ENCODE data around the gene GNAS-AS1. TPM values are rescaled to one million over a fixed set of nuclear protein-coding genes. Genes with fewer than 3 reads are reported as not detected.
"Not testable (repeated sequence)": the region's sequence is repeated elsewhere in the genome, so short reads cannot be mapped to it uniquely, and the experiment has no call there.

The GNAS-AS1 gene
- total RNA-seq, 2 experiments from 2014 or later: 1.7 to 2.0 TPM

DNA sequence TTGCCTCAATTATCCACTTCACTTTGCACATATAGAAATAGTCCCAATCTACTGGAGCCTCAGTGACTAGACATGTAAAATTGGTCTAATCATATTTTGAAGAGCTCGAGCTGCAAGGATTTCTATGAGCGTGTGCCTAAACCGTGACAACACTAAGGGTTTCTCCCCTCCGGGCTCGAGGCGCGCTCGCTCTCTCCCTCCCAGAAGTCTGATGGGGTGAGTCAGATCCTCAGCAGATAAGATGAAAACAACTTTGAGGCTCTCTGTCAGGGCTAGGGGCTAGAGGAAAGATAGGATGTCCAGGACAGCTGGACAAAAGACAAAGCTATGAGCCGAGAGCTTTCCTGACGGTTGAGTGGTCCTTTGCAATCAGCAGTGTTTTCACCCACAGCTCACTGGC, 16.8 kb downstream of the GNAS-AS1 start:
- POLR2A ChIA-PET: no interaction called here
- Mint-ChIP-seq H3K4me3 (no peak overlapping the region), H3K27me3 (peaks cover 12% of the 10 kb centered on the region), H3K36me3 (ENCODE audit: low read depth) (peaks cover 3% of the 10 kb centered on the region), H3K27ac (no peak overlapping the region), H3K4me1 (ENCODE audit: low read depth) (peaks cover 12% of the 10 kb centered on the region), H3K9me3 (peaks cover 2% of the 10 kb centered on the region)
- TF ChIP-seq, protein P1, sequence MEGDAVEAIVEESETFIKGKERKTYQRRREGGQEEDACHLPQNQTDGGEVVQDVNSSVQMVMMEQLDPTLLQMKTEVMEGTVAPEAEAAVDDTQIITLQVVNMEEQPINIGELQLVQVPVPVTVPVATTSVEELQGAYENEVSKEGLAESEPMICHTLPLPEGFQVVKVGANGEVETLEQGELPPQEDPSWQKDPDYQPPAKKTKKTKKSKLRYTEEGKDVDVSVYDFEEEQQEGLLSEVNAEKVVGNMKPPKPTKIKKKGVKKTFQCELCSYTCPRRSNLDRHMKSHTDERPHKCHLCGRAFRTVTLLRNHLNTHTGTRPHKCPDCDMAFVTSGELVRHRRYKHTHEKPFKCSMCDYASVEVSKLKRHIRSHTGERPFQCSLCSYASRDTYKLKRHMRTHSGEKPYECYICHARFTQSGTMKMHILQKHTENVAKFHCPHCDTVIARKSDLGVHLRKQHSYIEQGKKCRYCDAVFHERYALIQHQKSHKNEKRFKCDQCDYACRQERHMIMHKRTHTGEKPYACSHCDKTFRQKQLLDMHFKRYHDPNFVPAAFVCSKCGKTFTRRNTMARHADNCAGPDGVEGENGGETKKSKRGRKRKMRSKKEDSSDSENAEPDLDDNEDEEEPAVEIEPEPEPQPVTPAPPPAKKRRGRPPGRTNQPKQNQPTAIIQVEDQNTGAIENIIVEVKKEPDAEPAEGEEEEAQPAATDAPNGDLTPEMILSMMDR (IDR thresholded peaks at IDR 0.05): no peak
- ATAC-seq: no peak
- CTCF ChIA-PET: interaction anchor here (1.0 kb wide), 1 partner anchor 353 kb away, joined by 3 read pairs; no protein-coding TSS in a partner anchor
- DNase-seq: no peak
- intact Hi-C loops (cut with micrococcal nuclease): loop anchor here (10.0 kb wide), 1 partner anchor 349 kb away; no protein-coding TSS in a partner anchor

DNA sequence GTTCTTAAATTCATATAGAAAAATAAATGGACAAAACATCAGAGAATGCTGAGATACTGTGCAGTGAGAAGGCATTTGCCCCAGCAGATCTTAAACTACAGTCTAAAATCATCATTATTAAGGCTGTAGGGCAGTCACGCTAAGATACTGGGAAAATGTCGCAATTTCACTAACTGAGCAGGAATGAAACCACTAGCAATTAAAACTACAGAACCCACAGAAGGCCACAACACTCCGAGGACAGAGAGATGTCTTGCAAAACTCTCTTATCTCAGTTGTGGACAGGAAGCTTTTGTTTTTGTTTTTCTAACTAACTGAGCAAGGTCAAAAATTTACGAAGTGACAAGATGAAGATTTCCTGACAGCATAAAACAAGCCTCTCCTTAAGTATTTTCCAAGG, 18.2 kb downstream of the GNAS-AS1 start:
- Mint-ChIP-seq H3K36me3 (ENCODE audit: low read depth) (peaks cover 3% of the 10 kb centered on the region), H3K27me3 (peaks cover 12% of the 10 kb centered on the region), H3K9me3 (peaks cover 2% of the 10 kb centered on the region), H3K27ac (no peak overlapping the region), H3K4me3 (no peak overlapping the region), H3K4me1 (ENCODE audit: low read depth) (peaks cover 10% of the 10 kb centered on the region)
- TF ChIP-seq, protein P1 (IDR thresholded peaks at IDR 0.05): no peak
- ChIA-PET CTCF (no interaction called here), POLR2A (no interaction called here)
- intact Hi-C loops (cut with micrococcal nuclease): loop anchor here (10.0 kb wide), 1 partner anchor 348 kb away; no protein-coding TSS in a partner anchor
- no peak for DNase-seq
- no peak for ATAC-seq

DNA sequence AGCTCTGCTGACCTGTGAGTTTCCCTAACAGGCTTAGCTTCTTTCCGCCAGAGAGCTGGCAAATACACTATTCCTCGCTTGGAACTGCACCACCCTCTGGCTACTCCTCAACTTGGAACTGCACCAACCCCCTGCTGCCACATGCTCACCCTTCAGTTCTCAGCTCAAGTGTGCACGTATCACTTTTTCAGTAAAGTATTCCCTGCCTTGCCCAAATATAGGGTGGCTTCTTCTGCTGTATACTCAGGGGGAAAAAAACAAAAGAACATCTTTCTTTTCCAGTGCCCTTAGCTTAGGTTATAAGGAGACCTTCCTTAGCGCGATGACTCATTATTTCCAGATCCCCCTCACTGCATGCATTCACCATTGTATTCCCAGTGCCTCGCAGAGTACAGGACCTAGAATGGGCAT, 21.2 kb downstream of the GNAS-AS1 start:
- ChIA-PET CTCF (interaction anchor here (1.3 to 1.8 kb wide), 2 partner anchors 9 to 348 kb away, joined by 5 to 6 read pairs; no protein-coding TSS in a partner anchor), POLR2A (interaction anchor here (0.6 kb wide), 1 partner anchor 622 kb away, joined by 3 read pairs; no protein-coding TSS in a partner anchor)
- TF ChIP-seq, protein P1 (IDR thresholded peaks at IDR 0.05): no peak
- intact Hi-C loops (cut with micrococcal nuclease): no loop called here
- peaks cover 1% of the 10 kb centered on the region for H3K4me1 Mint-ChIP-seq (ENCODE audit: low read depth)
- DNase-seq (no peak), ATAC-seq (no peak)
- H3K36me3 Mint-ChIP-seq (ENCODE audit: low read depth): peaks cover 3% of the 10 kb centered on the region
- no peak overlapping the region for H3K27ac Mint-ChIP-seq
- H3K4me3 Mint-ChIP-seq: no peak overlapping the region
- H3K27me3 Mint-ChIP-seq: peaks cover 7% of the 10 kb centered on the region
- peaks cover 2% of the 10 kb centered on the region for H3K9me3 Mint-ChIP-seq

DNA sequence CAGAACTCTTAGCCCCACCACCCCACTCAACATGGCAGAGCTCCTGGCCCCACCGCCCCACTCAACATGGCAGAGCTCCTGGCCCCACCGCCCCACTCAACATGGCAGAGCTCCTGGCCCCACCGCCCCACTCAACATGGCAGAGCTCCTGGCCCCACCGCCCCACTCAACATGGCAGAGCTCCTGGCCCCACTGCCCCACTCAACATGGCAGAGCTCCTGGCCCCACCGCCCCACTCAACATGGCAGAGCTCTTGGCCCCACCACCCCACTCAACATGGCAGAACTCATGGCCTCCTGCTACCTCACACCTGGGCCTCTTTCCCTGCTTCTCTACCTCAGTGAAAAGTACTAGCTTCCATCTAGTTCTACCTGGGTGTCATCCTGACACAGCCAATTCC, 21.9 kb downstream of the GNAS-AS1 start:
- ATAC-seq; DNase-seq; H3K27ac Mint-ChIP-seq; H3K4me3 Mint-ChIP-seq; H3K36me3 Mint-ChIP-seq (ENCODE audit: low read depth); intact Hi-C loops (cut with micrococcal nuclease); H3K27me3 Mint-ChIP-seq; H3K4me1 Mint-ChIP-seq (ENCODE audit: low read depth); H3K9me3 Mint-ChIP-seq: not testable (repeated sequence)
- POLR2A ChIA-PET: interaction anchor here (0.6 to 0.7 kb wide), 2 partner anchors 427 to 623 kb away, joined by 3 read pairs; no protein-coding TSS in a partner anchor
- CTCF ChIA-PET: interaction anchor here (1.3 to 1.8 kb wide), 2 partner anchors 10 to 347 kb away, joined by 5 to 6 read pairs; no protein-coding TSS in a partner anchor

DNA sequence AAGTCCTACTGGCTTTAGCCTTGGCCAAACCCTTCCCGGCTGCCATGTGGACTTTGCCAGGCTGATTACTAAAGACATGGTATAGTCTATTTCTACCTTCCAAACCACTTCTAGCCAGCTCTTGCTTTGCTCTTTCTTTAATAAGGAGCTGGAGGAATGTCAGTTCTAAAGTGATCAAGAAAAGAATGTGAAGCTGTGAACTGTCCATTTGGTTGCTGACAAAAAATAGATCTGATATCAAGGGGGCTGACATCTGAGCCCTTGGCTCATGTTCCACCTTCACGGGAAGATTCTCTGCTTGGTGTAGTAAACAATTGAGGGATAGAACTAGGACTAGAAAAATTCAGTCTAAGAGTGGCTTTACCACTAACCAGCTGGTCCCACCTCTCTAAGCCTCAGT, 22.6 kb downstream of the GNAS-AS1 start:
- Mint-ChIP-seq H3K27ac (no peak overlapping the region), H3K36me3 (ENCODE audit: low read depth) (peaks cover 6% of the 10 kb centered on the region), H3K4me1 (ENCODE audit: low read depth) (peaks cover 1% of the 10 kb centered on the region), H3K4me3 (no peak overlapping the region), H3K9me3 (peaks cover 2% of the 10 kb centered on the region), H3K27me3 (peaks cover 7% of the 10 kb centered on the region)
- ATAC-seq (no peak), DNase-seq (no peak)
- TF ChIP-seq, protein P1 (IDR thresholded peaks at IDR 0.05): no peak
- ChIA-PET POLR2A (no interaction called here), CTCF (interaction anchor here (1.0 to 1.3 kb wide), 2 partner anchors 260 to 347 kb away, joined by 3 to 6 read pairs; no protein-coding TSS in a partner anchor)
- intact Hi-C loops (cut with micrococcal nuclease): no loop called here
